Mesothelial cell of epicardium (in vitro differentiated cells): ENCODE results near the gene UBE3C. TPM values are rescaled to one million over a fixed set of nuclear protein-coding genes. Genes with fewer than 3 reads are reported as not detected.

ENCODE experiments used
- DNase-seq, 2 experiments: peaks; one replicate each; pipeline ENCODE4 v3.0.0; 2021; ENCODE audit warnings: low spot score in 2 of 2; ENCODE audit not compliant: unreplicated experiment in 2 of 2
- H3K27ac Mint-ChIP-seq: 2 replicates; pipeline ENCODE4 v1.8.0; 2021; ENCODE audit warnings: mixed read lengths
- H3K27me3 Mint-ChIP-seq: 2 replicates; pipeline ENCODE4 v1.8.0; 2021; ENCODE audit warnings: low read depth, mixed read lengths
- H3K36me3 Mint-ChIP-seq: 2 replicates; pipeline ENCODE4 v1.8.0; 2021; ENCODE audit warnings: mixed read lengths
- H3K4me1 Mint-ChIP-seq: 2 replicates; pipeline ENCODE4 v1.8.0; 2021; ENCODE audit warnings: mixed read lengths
- H3K4me3 Mint-ChIP-seq: 2 replicates; pipeline ENCODE4 v1.8.0; 2021; ENCODE audit warnings: mild to moderate bottlenecking, moderate library complexity, mixed read lengths
- H3K9me3 Mint-ChIP-seq: 2 replicates; pipeline ENCODE4 v1.8.0; 2021; ENCODE audit warnings: mixed read lengths
- total RNA-seq: library from RNA; stranded (reverse); gene quantifications from 3 replicates; pipeline ENCODE4 v1.2.1, GENCODE V29; 2021
- TF ChIP-seq, protein P1 (sequence below): fragments of 200-600 bp; sonication (generic); IDR thresholded peaks from one replicate; pipeline ENCODE4 v1.5.0; 2021; ENCODE audit warnings: antibody characterized with exemption; ENCODE audit not compliant: unreplicated experiment

Gene UBE3C
- total RNA-seq, 1 donor from 2014 or later, result 58.8 TPM

DNA sequence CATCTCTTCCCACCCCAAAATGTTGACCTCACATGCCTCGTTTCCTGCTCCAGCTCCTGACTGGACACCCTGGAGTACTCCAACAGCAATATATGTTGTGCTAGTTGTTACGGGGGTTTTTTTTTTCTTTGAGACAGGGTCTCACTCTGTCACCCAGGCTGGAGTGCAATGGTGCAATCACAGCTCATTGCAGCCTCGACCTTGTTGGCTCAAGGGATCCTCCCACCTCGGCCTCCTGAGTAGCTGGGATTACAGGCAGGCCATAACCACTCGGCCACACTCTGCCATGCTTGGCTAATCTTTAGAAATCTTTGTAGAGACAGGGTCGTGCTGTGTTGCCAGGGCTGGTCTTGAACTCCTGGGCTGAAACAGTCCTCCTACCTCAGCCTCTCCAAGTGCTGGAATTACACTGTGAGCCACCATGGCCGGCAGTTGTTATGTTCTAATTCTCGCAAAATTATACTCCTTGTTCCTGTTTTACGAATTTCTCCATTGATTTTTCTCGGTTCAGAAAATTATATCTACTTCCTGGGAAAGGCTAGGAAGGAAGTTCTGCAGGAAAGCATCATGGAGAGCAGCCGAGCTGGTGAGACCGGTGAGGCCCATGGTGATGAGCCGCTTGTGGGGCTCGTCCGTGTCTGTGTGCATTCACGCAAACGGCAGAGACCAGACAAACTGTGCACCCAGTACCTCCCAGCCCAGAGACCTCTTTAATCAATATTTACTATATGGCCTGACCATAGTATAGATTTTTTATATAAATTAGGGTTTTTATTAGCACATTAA, 145.7 kb downstream of the UBE3C start:
- no peak for DNase-seq
- Mint-ChIP-seq H3K9me3 (no peaks in the 10 kb centered on the region), H3K4me1 (no peaks in the 10 kb centered on the region), H3K4me3 (no peak overlapping the region), H3K36me3 (no peaks in the 10 kb centered on the region), H3K27me3 (no peaks in the 10 kb centered on the region), H3K27ac (no peak overlapping the region)
- TF ChIP-seq, protein P1, sequence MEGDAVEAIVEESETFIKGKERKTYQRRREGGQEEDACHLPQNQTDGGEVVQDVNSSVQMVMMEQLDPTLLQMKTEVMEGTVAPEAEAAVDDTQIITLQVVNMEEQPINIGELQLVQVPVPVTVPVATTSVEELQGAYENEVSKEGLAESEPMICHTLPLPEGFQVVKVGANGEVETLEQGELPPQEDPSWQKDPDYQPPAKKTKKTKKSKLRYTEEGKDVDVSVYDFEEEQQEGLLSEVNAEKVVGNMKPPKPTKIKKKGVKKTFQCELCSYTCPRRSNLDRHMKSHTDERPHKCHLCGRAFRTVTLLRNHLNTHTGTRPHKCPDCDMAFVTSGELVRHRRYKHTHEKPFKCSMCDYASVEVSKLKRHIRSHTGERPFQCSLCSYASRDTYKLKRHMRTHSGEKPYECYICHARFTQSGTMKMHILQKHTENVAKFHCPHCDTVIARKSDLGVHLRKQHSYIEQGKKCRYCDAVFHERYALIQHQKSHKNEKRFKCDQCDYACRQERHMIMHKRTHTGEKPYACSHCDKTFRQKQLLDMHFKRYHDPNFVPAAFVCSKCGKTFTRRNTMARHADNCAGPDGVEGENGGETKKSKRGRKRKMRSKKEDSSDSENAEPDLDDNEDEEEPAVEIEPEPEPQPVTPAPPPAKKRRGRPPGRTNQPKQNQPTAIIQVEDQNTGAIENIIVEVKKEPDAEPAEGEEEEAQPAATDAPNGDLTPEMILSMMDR, result no peak

DNA sequence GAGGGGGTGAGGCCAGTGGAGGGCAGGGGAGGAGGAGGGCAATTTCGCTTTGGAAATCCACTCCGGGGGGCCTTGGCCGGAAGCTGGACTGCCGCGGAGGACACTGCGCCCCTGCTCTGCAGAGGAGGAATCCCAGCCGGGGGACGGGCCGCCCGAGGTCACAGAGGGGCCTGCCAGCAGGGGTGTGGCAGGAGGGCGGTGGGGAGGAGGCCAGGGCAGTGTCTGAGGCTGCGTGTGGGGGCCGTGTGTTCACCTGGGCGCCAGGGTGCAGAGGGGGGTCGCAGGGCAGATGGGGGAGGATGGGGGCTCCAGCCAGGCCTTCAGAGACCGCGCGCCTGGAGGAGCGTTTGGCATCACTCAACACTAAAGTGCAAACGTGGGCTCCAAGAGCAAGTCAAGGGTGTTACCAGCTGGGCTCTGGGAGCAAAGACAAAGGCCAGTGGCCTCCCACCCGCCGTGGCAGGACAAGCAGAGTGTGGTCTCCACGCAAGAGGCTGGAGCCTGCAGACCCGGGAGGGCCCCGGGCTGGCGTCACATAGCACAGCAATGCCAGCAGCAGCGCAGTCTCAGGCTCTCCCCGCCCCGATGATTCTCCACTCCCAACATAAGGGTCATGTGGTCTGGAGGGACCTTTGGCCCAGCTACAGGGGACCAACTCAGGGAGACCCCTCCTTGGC, 152.8 kb downstream of the UBE3C start:
- Mint-ChIP-seq H3K27me3 (no peaks in the 10 kb centered on the region), H3K27ac (no peak overlapping the region), H3K4me1 (no peaks in the 10 kb centered on the region), H3K4me3 (no peak overlapping the region), H3K9me3 (no peaks in the 10 kb centered on the region), H3K36me3 (no peaks in the 10 kb centered on the region)
- no peak for DNase-seq
- TF ChIP-seq, protein P1, result no peak

DNA sequence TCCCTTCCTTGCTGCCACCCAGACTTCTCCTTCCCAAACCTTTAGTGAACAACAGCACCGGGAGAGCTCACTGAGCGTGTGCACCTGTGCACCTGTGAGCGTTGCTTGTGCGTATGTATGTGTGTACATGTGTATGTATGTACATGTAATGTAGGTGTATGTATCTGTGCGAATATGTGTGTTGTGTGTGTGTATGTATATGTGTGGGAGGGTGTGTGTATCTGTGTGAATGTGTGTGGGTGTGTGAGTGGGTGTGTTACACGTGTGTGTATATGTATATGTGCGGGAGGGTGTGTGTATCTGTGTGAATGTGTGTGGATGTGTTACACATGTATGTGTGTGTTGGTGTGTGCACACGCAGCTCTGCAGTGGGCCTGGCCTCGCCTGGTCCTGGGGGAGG, 153.5 kb downstream of the UBE3C start:
- TF ChIP-seq, protein P1, result no peak
- no peaks in the 10 kb centered on the region for H3K9me3 Mint-ChIP-seq
- no peaks in the 10 kb centered on the region for H3K27me3 Mint-ChIP-seq
- H3K4me3 Mint-ChIP-seq, result no peak overlapping the region
- H3K4me1 Mint-ChIP-seq, result no peaks in the 10 kb centered on the region
- H3K36me3 Mint-ChIP-seq, result no peaks in the 10 kb centered on the region
- DNase-seq, result no peak
- H3K27ac Mint-ChIP-seq, result no peak overlapping the region

DNA sequence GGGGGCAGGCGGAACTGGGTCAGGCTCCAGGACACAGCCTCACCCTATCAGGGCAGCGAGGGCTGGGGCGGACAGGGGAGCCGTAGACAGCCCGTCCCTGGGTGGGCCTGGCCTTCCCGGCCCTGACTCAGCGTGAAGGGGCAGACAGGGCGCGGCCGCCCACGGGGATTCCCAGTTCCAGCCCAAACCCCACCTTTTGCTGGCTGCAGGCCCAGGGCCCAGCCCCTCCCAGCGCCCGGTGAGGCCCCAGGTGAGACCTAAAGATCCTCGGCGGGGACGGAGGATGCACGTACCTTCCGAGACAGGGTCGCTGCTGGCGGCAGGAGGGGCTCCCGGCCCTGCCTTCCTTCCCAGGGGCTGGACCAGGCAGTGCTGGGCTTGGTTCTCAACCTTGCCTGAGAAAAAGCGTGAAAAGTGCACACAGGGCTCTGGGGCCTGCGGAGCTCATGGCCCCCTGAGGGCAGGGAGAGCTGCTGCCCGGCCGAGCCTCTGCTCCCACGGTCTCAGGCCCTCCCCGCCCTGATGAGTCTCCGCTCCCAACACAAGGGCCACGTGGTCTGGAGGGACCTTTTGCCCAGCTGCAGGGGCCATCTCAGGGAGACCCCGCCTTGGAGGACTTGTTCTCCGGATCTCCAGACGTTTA, 154.2 kb downstream of the UBE3C start:
- H3K4me1 Mint-ChIP-seq, result no peaks in the 10 kb centered on the region
- no peaks in the 10 kb centered on the region for H3K9me3 Mint-ChIP-seq
- H3K4me3 Mint-ChIP-seq, result no peak overlapping the region
- DNase-seq, result no peak
- no peaks in the 10 kb centered on the region for H3K36me3 Mint-ChIP-seq
- H3K27me3 Mint-ChIP-seq, result no peaks in the 10 kb centered on the region
- H3K27ac Mint-ChIP-seq, result no peak overlapping the region
- TF ChIP-seq, protein P1, result no peak

DNA sequence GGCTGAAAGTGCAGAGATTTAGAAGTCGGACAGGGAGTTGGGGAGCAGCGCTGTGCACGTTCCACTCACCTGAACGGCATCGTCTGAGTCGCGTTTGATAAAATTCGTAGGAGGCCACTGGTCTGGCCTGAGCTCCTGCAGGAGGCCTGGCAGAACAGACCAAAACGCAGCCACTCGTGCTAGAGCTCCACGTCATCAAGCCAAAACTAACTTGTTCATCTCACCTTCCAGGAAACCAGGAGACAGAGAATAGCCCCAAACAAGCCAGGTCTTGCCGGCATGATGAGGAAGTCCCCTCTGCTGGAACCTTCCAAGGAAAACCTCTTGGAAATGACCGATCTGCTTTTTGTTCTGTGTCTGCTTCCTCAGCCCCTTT, 154.7 kb downstream of the UBE3C start:
- Mint-ChIP-seq H3K4me1 (no peaks in the 10 kb centered on the region), H3K36me3 (no peaks in the 10 kb centered on the region), H3K27me3 (no peaks in the 10 kb centered on the region), H3K27ac (no peak overlapping the region), H3K4me3 (no peak overlapping the region), H3K9me3 (no peaks in the 10 kb centered on the region)
- TF ChIP-seq, protein P1, result no peak
- no peak for DNase-seq
